DMS79 treated with DMSO at 0.1 percent for 48 hours (cell line): ENCODE results near the gene P4HA3.

Source experiments
- DNase-seq: peaks from one replicate; lab custom pipeline; 2025; lab: John Stamatoyannopoulos, UW

P4HA3 gene

GRCh38 chr11:74316772-74317505 lies 5.5 kb upstream of the P4HA3 start:
- no peak for DNase-seq

- no peak for DNase-seq
Measured at GRCh38 chr11:74312326-74312725, 886 bp upstream of the P4HA3 start.

GRCh38 chr11:74310857-74311256 lies 583 bp downstream of the P4HA3 start:
- DNase-seq, result no peak

- peak; percentile 46 for DNase-seq
Measured at GRCh38 chr11:74307434-74307833, 4.0 kb downstream of the P4HA3 start.

- DNase-seq, result peak; percentile 67
Measured at GRCh38 chr11:74306435-74307175, 4.8 kb downstream of the P4HA3 start.

GRCh38 chr11:74299015-74299414 lies 12.4 kb downstream of the P4HA3 start:
- DNase-seq, result no peak

- no peak for DNase-seq
Measured at GRCh38 chr11:74297484-74297883, 14.0 kb downstream of the P4HA3 start.

- no peak for DNase-seq
Measured at GRCh38 chr11:74288911-74289310, 22.5 kb downstream of the P4HA3 start.

GRCh38 chr11:74288161-74288560 lies 23.3 kb downstream of the P4HA3 start:
- no peak for DNase-seq

GRCh38 chr11:74284466-74284865 lies 27.0 kb downstream of the P4HA3 start:
- no peak for DNase-seq

GRCh38 chr11:74283580-74284180 lies 27.8 kb downstream of the P4HA3 start:
- DNase-seq, result no peak

GRCh38 chr11:74282914-74283371 lies 28.5 kb downstream of the P4HA3 start:
- peak; percentile 28 for DNase-seq

GRCh38 chr11:74282421-74282820 lies 29.0 kb downstream of the P4HA3 start:
- peak; percentile 87 for DNase-seq

GRCh38 chr11:74280494-74280893 lies 30.9 kb downstream of the P4HA3 start:
- no peak for DNase-seq

GRCh38 chr11:74279256-74279655 lies 32.2 kb downstream of the P4HA3 start:
- DNase-seq, result no peak

- DNase-seq, result no peak
Measured at GRCh38 chr11:74278721-74279161, 32.7 kb downstream of the P4HA3 start.

GRCh38 chr11:74278103-74278502 lies 33.3 kb downstream of the P4HA3 start:
- no peak for DNase-seq

GRCh38 chr11:74276581-74276980 lies 34.9 kb downstream of the P4HA3 start:
- DNase-seq, result no peak

- no peak for DNase-seq
Measured at GRCh38 chr11:74272276-74272675, 39.2 kb downstream of the P4HA3 start.

- DNase-seq, result no peak
Measured at GRCh38 chr11:74269161-74269811, 42.2 kb downstream of the P4HA3 start.

- DNase-seq, result peak; percentile 23
Measured at GRCh38 chr11:74268456-74268855, 43.0 kb downstream of the P4HA3 start.

GRCh38 chr11:74267014-74267413 lies 44.4 kb downstream of the P4HA3 start:
- no peak for DNase-seq
